Mucosa of rectum (tissue), 2 donors: ENCODE data around the gene ADRB1.

Experiments used
- H3K27ac ChIP-seq, 2 donors: one replicate each; pipeline ENCODE4 v1.7.0; 2013; ENCODE audit warnings: inconsistent platforms in 2 of 2, low read depth in 2 of 2, low read length in 2 of 2
- H3K27me3 ChIP-seq, 2 donors: one replicate each; pipeline ENCODE4 v1.7.0; 2013; ENCODE audit warnings: low read length in 2 of 2; ENCODE audit not compliant: control insufficient read depth in 2 of 2, insufficient read depth in 2 of 2
- H3K36me3 ChIP-seq, 2 donors: one replicate each; pipeline ENCODE4 v1.7.0; 2013; ENCODE audit warnings: low read length in 2 of 2; ENCODE audit not compliant: control insufficient read depth in 2 of 2, insufficient read depth in 2 of 2
- H3K4me1 ChIP-seq, 2 donors: one replicate each; pipeline ENCODE4 v1.7.0; 2013; ENCODE audit warnings: low read length in 2 of 2, mild to moderate bottlenecking in 1 of 2; ENCODE audit not compliant: control insufficient read depth in 2 of 2, insufficient read depth in 2 of 2
- H3K4me3 ChIP-seq, 2 donors: one replicate each; pipeline ENCODE4 v1.7.0; 2013; ENCODE audit warnings: low read length in 2 of 2
- H3K9ac ChIP-seq, 2 donors: one replicate each; pipeline ENCODE4 v1.7.0; 2013; ENCODE audit warnings: low read length in 2 of 2, low read depth in 1 of 2, mild to moderate bottlenecking in 1 of 2
- H3K9me3 ChIP-seq, 2 donors: one replicate each; pipeline ENCODE4 v1.7.0; 2013; ENCODE audit warnings: low read length in 2 of 2; ENCODE audit not compliant: control insufficient read depth in 2 of 2
- donor health status: healthy.
- donor health status: Normal muscosa, but diverticular disease.

ADRB1 gene

DNA sequence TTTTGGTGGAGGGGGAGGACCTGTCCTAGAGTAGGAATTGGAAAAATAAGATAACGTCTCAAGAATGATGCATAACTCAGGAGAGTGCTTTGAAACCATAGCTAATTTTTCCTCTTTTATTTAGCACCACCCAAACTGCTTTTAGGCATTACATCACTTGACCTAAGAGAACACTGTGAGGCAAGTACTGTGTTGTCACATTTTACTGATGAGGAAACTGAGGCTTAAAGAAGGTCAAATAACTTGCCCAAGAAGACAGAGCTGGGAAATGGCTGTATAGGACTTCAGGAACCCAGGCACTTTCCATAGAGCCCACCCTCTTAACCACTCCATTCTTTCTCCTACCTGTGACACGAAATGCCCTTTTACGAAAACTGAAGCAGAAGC is 21.4 kb downstream of the ADRB1 start:
- Histone ChIP-seq H3K4me1 (no peaks in the 10 kb centered on the region), H3K9ac (no peak overlapping the region), H3K27me3 (no peaks in the 10 kb centered on the region), H3K9me3 (no peaks in the 10 kb centered on the region), H3K27ac (no peak overlapping the region), H3K36me3 (no peaks in the 10 kb centered on the region), H3K4me3 (no peak overlapping the region)

DNA sequence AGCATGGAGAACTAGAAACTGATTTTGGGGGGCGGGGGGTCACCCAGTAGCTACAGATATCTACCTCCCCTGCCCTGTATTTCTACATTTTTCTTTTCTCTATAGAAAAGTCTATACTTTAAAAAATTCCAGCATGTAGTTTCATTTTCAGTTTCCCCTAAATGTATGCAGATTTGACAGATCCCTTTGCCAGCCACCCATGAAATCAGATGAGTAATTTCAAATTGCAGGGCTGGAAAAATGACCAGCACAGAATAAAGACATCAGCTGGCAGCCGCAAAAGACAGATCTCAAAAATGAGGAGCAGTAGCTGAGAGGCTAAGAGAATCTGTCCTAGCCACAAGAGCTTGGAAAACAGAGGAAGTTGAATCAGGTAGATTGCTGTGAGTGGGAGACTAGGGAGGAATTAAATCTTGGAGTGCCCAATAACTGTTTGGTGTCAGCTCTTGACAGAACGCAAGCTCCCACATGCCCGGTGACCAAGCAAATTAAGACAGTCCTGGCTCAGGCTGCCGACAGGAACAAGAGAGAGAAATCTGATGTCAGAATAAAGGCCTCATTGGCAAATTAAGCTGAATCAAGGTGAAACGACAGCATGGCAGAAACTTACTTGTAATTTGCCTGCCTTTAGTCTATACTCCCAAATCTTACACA is 24.5 kb downstream of the ADRB1 start:
- Histone ChIP-seq H3K27ac (no peak overlapping the region), H3K9ac (no peak overlapping the region), H3K9me3 (no peaks in the 10 kb centered on the region), H3K27me3 (no peaks in the 10 kb centered on the region), H3K4me3 (no peak overlapping the region), H3K36me3 (no peaks in the 10 kb centered on the region), H3K4me1 (no peaks in the 10 kb centered on the region)

DNA sequence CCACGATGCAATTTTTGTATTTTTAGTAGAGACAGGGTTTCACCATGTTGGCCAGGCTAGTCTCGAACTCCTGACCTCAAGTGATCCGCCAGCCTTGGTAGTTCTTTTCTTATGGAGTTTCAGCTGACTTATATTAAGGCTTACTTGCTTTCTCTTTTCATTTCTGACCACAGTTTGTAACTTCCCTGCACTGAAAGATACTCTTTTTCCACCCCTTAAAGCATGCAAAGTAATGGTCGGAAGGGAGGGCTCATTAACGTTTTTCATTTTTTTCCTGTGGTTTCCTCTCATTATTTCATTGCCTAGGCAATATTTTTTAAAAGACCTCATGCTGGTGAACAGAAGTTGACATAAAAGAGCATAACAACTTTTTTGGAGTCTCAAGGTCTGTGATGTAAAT is 27.0 kb downstream of the ADRB1 start:
- Histone ChIP-seq H3K9me3 (no peaks in the 10 kb centered on the region), H3K27ac (no peak overlapping the region), H3K9ac (no peak overlapping the region), H3K27me3 (no peaks in the 10 kb centered on the region), H3K4me1 (no peaks in the 10 kb centered on the region), H3K4me3 (no peak overlapping the region), H3K36me3 (no peaks in the 10 kb centered on the region)

DNA sequence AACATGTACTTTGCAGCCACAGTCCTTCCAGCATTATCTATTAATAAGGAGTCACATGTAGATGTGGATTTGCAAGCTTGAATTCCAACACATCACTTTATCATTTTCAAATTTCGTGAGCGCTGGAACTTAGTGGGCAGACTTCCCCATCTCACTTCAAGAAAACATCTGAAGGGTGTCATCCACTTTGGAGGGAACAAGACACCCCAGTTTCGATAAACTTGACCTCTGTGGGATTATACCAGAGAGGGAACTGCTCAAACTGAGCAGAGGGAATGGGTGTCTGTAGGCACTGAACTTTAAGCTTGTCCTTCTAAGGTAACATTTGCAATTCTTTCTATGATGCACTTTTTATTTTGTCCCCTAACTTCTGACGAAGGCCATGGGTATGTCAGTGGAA is 27.5 kb downstream of the ADRB1 start:
- Histone ChIP-seq H3K27ac (no peak overlapping the region), H3K36me3 (no peaks in the 10 kb centered on the region), H3K9me3 (no peaks in the 10 kb centered on the region), H3K27me3 (no peaks in the 10 kb centered on the region), H3K9ac (no peak overlapping the region), H3K4me3 (no peak overlapping the region), H3K4me1 (no peaks in the 10 kb centered on the region)

DNA sequence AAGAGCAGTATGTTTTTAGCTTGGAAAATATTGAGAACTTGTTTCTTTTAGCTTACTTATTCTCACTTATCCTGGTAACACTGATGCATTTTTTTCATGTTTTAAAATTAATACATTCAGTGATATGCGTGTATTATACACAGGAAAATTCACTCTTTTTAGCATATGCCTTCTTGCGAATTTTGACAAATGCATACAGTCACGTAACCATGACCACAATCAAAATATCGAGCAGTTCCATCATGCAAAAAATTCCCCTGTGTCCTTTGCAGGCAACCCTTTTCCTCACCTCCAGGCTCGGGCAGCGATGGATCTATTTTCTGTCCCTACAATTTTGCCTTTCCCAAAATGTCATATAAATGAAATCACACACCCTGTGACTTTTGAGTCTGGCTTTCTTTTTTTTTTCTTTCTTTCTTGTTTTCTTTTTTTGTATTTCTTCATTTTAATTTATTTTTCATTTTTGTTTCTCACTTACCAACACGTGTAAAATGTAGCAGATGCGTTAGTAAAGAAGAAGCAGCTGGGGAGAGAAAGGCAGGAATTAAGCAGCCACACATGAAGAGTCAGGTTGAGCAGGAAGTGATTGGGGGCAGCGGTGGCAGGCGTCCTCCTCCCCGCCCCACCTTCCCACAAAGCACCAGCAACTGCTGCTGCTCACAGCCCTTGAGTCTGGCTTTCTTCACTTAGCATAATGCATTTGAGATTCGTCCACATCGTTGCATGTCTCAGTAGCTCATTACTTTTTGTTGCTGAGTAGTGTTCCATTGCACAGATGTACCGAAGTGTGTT is 29.9 kb downstream of the ADRB1 start:
- H3K36me3 ChIP-seq, result no peaks in the 10 kb centered on the region
- no peaks in the 10 kb centered on the region for H3K4me1 ChIP-seq
- H3K27ac ChIP-seq, result no peak overlapping the region
- no peak overlapping the region for H3K4me3 ChIP-seq
- H3K9ac ChIP-seq, result no peak overlapping the region
- H3K27me3 ChIP-seq, result no peaks in the 10 kb centered on the region
- H3K9me3 ChIP-seq, result no peaks in the 10 kb centered on the region

DNA sequence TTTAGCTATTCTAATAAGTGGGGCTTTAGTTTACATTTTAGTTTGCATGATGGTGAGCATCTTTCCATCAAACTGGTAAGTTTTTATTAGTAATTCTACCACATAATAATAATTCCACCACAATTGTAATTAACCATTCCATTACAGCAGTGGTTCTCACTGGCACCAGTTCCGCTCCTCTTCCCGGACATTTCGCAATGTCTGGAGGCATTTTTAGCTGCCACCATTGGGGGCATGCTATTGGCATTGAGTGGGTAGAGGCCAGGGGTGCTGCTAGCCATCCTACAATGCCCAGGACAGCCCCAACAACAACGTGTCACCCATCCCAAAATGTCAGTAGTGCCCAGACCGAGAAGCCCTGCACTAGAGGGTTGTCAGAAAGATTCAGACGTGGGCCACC is 31.4 kb downstream of the ADRB1 start:
- Histone ChIP-seq H3K4me1 (no peaks in the 10 kb centered on the region), H3K9ac (no peak overlapping the region), H3K27ac (no peak overlapping the region), H3K9me3 (no peaks in the 10 kb centered on the region), H3K36me3 (no peaks in the 10 kb centered on the region), H3K4me3 (no peak overlapping the region), H3K27me3 (no peaks in the 10 kb centered on the region)

DNA sequence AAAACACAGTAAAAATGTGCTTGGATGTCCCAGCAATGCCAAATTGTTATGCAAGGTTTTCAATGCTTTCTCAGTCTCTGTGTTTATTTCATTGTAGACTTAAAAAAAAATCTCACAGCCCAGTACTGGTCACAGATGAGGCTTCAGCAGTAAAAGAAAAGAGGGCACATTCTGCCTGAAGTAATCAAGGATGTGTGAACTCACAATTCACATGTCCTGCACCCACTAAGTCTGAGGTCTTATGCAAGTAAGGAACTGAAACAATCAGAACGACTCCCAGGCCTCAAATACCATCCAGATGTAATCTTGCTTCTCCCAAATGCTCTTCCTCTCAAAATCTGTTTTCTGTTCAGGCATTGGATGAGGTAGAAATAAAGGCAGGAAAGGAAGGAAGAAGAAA is 33.7 kb downstream of the ADRB1 start:
- no peaks in the 10 kb centered on the region for H3K36me3 ChIP-seq
- no peak overlapping the region for H3K4me3 ChIP-seq
- H3K4me1 ChIP-seq, result peaks cover 0 to 4% of the 10 kb centered on the region in 2 donors
- H3K9ac ChIP-seq, result no peak overlapping the region
- no peaks in the 10 kb centered on the region for H3K27me3 ChIP-seq
- H3K9me3 ChIP-seq, result no peaks in the 10 kb centered on the region
- no peak overlapping the region for H3K27ac ChIP-seq

DNA sequence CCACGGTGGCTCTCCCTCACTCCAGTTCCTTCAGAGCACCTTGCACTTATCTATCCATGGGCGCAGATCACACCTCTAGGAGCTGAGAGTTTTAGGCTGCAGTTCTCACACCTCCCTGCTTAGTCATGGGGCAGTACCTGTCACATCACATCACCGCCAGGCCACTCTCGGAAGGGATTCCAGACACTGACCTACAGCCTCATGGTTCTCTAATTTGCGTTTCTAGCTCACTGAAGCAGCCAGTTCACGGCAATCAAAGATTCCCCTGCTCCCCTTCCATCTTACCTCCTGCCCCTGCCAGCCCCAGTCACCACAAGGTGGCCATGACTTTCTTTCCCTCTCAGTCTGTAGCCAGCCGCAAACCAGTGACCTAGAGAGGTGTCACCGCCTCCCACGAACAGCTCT is 34.2 kb downstream of the ADRB1 start:
- Histone ChIP-seq H3K9me3 (no peaks in the 10 kb centered on the region), H3K4me3 (no peak overlapping the region), H3K36me3 (no peaks in the 10 kb centered on the region), H3K27me3 (no peaks in the 10 kb centered on the region), H3K4me1 (peaks cover 0 to 5% of the 10 kb centered on the region in 2 donors), H3K27ac (no peak overlapping the region), H3K9ac (no peak overlapping the region)

DNA sequence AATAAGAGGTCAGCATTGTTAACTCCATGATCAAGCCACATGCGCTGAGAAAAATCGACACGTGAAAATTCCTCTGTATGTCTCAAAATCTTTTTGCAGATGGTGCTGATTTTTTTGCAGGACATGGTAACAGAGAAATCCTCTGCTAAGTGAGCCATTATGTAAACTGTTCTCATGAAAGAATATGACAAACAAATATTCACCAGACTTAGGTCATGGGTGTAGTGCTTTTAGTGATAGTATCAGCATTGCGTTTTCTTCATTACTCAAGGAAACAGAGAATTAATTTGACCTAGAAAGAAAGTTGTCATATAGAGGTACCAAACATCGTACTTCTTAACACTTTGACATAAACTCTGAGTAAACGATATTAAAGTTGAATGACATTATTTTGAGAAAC is 34.7 kb downstream of the ADRB1 start:
- H3K27ac ChIP-seq, result no peak overlapping the region
- H3K9ac ChIP-seq, result no peak overlapping the region
- H3K4me1 ChIP-seq, result peaks cover 0 to 5% of the 10 kb centered on the region in 2 donors
- H3K4me3 ChIP-seq, result no peak overlapping the region
- no peaks in the 10 kb centered on the region for H3K27me3 ChIP-seq
- H3K36me3 ChIP-seq, result no peaks in the 10 kb centered on the region
- H3K9me3 ChIP-seq, result no peaks in the 10 kb centered on the region

DNA sequence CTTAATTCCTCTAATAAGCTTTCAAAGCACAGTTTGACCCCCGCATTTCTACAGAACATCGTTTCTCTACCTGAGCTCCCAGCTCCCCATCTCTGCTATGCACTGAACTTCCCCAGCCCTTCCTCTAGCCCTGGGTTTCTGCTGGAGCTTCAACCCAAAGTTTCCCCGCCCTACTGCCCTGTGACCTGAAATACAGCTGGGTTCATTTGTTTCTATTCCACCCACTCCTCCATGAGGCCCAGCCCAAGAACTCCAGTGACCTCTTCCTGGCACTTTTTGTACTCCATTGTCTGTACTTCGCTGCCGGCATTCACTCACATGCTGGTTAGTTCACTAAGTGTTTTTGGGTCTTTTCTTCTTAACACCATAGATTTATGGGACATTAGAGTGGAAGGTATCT is 35.8 kb downstream of the ADRB1 start:
- no peak overlapping the region for H3K4me3 ChIP-seq
- H3K9me3 ChIP-seq, result no peaks in the 10 kb centered on the region
- no peaks in the 10 kb centered on the region for H3K27me3 ChIP-seq
- no peaks in the 10 kb centered on the region for H3K36me3 ChIP-seq
- H3K4me1 ChIP-seq, result peaks cover 0 to 5% of the 10 kb centered on the region in 2 donors
- no peak overlapping the region for H3K27ac ChIP-seq
- H3K9ac ChIP-seq, result no peak overlapping the region
